GM12878 (cell line): ENCODE measurements around the gene B4GALT5. TPM values are rescaled to one million over a fixed set of nuclear protein-coding genes. Genes with fewer than 3 reads are reported as not detected.
A peak's percentile ranks its signal among the peaks of the same experiment; 100 is the strongest.

Experiments used
- CHD2 ChIP-seq: IDR thresholded peaks from 2 replicates; pipeline ENCODE4 v1.6.1; 2011; ENCODE audit warnings: low read depth, low read length, improper control_type of control experiment, borderline replicate concordance
- FOXM1 ChIP-seq: IDR thresholded peaks from 2 replicates; pipeline ENCODE4 v1.6.1; 2012; ENCODE audit warnings: low read depth, mild to moderate bottlenecking, inconsistent platforms, low read length, moderate library complexity
- MTA3 ChIP-seq: IDR thresholded peaks from 2 replicates; pipeline ENCODE4 v1.6.1; 2012; ENCODE audit warnings: low read length, inconsistent platforms, borderline replicate concordance
- NR2F1 ChIP-seq: fragments of 450-650 bp; conservative IDR thresholded peaks from 2 replicates; pipeline ENCODE4 v1.6.1; 2017; ENCODE audit warnings: mild to moderate bottlenecking
- SMC3 ChIP-seq: IDR thresholded peaks from 2 replicates; pipeline ENCODE4 v1.6.1; 2011; ENCODE audit warnings: low read length, improper control_type of control experiment, borderline replicate concordance
- SREBF2 ChIP-seq: IDR thresholded peaks from 2 replicates; pipeline ENCODE4 v1.6.1; 2012; ENCODE audit warnings: mild to moderate bottlenecking, low read length
- SRF ChIP-seq, 2 experiments: IDR thresholded peaks; 2 replicates each; pipeline ENCODE4 v1.6.1; 2011; ENCODE audit warnings: low read depth in 2 of 2, low read length in 2 of 2, mild to moderate bottlenecking in 1 of 2, moderate library complexity in 1 of 2
- TAF1 ChIP-seq: IDR thresholded peaks from 2 replicates; pipeline ENCODE4 v1.6.1; 2011; ENCODE audit warnings: mild to moderate bottlenecking, low read depth, low read length, borderline replicate concordance
- ZNF622 ChIP-seq: fragments of 450-650 bp; IDR thresholded peaks from 2 replicates; pipeline ENCODE4 v1.6.1; 2017; ENCODE audit warnings: mild to moderate bottlenecking, inconsistent platforms
- polyA plus RNA-seq, 11 experiments: library from polyadenylated mRNA; depleted of rRNA in 4 of 11; unstranded in 6 of 11; stranded (reverse) in 5 of 11; fragments of >200 nt; fragmentation: Nextera tagmentation in 4 of 11; fragmentation: Illumina TruSeq in 1 of 11; extraction: Ambion mirVana in 4 of 11; extraction: Trizol in 1 of 11; gene quantifications; 1 replicate in 1 of 11; 2 replicates in 10 of 11; pipeline versions ENCODE4 v1.2.1 to v1.2.3, GENCODE V29; 2011 to 2016; ENCODE audit warnings: inconsistent platforms in 2 of 11, missing spikeins in 2 of 11, low read depth in 1 of 11
- total RNA-seq, 4 experiments: library from RNA; depleted of rRNA in 3 of 4; stranded (reverse); fragments of >200 nt in 3 of 4; fragmentation: Illumina TruSeq in 1 of 4; extraction: Trizol in 1 of 4; gene quantifications; 2 replicates each; pipeline versions ENCODE4 v1.2.1 to v1.2.3, GENCODE V29; 2013 to 2021
- TF ChIP-seq, protein P1 (sequence below): IDR thresholded peaks from 2 replicates; pipeline ENCODE4 v1.6.1; 2012; ENCODE audit warnings: improper control_type of control experiment, low read depth, low read length; ENCODE audit not compliant: insufficient replicate concordance
- TF ChIP-seq, protein P2 (sequence below): fragments of 150-350 bp; IDR thresholded peaks from 2 replicates; pipeline ENCODE4 v1.6.1; 2016; ENCODE audit warnings: low read depth, low read length
- TF ChIP-seq, protein P3 (sequence below), 3 experiments: IDR thresholded peaks in 2 of 3; conservative IDR thresholded peaks in 1 of 3; 2 replicates each; pipeline ENCODE4 v1.5.1; 2011; ENCODE audit warnings: low read depth in 3 of 3, low read length in 3 of 3, mild to moderate bottlenecking in 3 of 3, control low read depth in 2 of 3, moderate library complexity in 2 of 3, inconsistent platforms in 1 of 3, mixed read lengths in 1 of 3; ENCODE audit not compliant: control insufficient read depth in 2 of 3, insufficient read depth in 1 of 3; ENCODE audit errors: extremely low read depth in 1 of 3
- TF ChIP-seq, protein P4 (sequence below): IDR thresholded peaks from 2 replicates; pipeline ENCODE4 v1.6.1; 2012; ENCODE audit warnings: low read length, inconsistent platforms

The B4GALT5 gene
- total and polyA plus RNA-seq, 10 of the 15 experiments (the other 5 are each of a cell fraction or from before 2014, with no cell fraction given): 2.0 to 55.5 (median 20.2) TPM

DNA sequence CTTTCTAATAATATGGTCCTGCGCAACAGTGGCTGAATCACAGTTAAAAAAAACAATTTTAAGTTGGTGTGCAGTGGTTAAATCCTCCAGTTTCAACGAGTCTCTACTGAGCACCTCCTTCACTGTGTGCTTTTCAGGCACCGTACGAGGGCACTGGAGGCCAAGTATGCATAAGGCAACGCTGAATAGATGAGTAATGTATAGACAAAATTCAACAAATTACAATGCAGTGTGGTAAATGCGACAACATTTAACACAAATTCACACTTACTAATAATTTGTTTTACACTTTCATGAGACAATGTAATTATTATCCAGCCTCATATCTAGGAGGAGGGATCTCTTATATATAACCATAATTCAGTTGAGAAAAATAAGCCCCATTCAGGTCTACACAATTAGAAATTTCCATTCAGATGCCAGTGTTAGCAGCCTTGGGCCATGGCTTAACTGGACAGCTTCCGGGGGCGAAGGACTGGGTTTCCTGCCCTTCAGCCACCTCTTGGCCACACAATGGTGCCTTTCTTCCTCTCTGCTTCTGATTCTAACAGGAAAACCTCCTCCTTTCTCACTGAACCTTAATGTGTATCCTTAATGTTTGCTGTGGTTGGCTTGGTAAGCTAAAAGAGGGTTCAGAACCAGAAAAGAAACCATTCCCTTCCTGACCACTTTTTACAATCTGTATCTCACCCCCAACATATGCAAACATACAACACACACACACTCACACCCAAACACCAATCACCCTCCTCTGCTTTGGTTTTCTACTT is 51.9 kb downstream of the B4GALT5 start (continued):
- TF ChIP-seq, protein P1, sequence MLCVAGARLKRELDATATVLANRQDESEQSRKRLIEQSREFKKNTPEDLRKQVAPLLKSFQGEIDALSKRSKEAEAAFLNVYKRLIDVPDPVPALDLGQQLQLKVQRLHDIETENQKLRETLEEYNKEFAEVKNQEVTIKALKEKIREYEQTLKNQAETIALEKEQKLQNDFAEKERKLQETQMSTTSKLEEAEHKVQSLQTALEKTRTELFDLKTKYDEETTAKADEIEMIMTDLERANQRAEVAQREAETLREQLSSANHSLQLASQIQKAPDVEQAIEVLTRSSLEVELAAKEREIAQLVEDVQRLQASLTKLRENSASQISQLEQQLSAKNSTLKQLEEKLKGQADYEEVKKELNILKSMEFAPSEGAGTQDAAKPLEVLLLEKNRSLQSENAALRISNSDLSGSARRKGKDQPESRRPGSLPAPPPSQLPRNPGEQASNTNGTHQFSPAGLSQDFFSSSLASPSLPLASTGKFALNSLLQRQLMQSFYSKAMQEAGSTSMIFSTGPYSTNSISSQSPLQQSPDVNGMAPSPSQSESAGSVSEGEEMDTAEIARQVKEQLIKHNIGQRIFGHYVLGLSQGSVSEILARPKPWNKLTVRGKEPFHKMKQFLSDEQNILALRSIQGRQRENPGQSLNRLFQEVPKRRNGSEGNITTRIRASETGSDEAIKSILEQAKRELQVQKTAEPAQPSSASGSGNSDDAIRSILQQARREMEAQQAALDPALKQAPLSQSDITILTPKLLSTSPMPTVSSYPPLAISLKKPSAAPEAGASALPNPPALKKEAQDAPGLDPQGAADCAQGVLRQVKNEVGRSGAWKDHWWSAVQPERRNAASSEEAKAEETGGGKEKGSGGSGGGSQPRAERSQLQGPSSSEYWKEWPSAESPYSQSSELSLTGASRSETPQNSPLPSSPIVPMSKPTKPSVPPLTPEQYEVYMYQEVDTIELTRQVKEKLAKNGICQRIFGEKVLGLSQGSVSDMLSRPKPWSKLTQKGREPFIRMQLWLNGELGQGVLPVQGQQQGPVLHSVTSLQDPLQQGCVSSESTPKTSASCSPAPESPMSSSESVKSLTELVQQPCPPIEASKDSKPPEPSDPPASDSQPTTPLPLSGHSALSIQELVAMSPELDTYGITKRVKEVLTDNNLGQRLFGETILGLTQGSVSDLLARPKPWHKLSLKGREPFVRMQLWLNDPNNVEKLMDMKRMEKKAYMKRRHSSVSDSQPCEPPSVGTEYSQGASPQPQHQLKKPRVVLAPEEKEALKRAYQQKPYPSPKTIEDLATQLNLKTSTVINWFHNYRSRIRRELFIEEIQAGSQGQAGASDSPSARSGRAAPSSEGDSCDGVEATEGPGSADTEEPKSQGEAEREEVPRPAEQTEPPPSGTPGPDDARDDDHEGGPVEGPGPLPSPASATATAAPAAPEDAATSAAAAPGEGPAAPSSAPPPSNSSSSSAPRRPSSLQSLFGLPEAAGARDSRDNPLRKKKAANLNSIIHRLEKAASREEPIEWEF: no peak
- TF ChIP-seq, protein P2, sequence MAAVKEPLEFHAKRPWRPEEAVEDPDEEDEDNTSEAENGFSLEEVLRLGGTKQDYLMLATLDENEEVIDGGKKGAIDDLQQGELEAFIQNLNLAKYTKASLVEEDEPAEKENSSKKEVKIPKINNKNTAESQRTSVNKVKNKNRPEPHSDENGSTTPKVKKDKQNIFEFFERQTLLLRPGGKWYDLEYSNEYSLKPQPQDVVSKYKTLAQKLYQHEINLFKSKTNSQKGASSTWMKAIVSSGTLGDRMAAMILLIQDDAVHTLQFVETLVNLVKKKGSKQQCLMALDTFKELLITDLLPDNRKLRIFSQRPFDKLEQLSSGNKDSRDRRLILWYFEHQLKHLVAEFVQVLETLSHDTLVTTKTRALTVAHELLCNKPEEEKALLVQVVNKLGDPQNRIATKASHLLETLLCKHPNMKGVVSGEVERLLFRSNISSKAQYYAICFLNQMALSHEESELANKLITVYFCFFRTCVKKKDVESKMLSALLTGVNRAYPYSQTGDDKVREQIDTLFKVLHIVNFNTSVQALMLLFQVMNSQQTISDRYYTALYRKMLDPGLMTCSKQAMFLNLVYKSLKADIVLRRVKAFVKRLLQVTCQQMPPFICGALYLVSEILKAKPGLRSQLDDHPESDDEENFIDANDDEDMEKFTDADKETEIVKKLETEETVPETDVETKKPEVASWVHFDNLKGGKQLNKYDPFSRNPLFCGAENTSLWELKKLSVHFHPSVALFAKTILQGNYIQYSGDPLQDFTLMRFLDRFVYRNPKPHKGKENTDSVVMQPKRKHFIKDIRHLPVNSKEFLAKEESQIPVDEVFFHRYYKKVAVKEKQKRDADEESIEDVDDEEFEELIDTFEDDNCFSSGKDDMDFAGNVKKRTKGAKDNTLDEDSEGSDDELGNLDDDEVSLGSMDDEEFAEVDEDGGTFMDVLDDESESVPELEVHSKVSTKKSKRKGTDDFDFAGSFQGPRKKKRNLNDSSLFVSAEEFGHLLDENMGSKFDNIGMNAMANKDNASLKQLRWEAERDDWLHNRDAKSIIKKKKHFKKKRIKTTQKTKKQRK: no peak
- TF ChIP-seq ZNF622 (no peak), SREBF2 (no peak), SMC3 (no peak), TAF1 (no peak), SRF (IDR thresholded peaks at IDR 0.05; ENCODE audit: low read depth in 2 of 2, low read length in 2 of 2) (no peak), CHD2 (no peak), MTA3 (peak; percentile 75; the same call in 1 of the 2 replicates), FOXM1 (peak; percentile 44; the same call in 1 of the 2 replicates), NR2F1 (0 out of 2 replicates have a peak, but pooled peaks have one; percentile 25)
- TF ChIP-seq, protein P3, sequence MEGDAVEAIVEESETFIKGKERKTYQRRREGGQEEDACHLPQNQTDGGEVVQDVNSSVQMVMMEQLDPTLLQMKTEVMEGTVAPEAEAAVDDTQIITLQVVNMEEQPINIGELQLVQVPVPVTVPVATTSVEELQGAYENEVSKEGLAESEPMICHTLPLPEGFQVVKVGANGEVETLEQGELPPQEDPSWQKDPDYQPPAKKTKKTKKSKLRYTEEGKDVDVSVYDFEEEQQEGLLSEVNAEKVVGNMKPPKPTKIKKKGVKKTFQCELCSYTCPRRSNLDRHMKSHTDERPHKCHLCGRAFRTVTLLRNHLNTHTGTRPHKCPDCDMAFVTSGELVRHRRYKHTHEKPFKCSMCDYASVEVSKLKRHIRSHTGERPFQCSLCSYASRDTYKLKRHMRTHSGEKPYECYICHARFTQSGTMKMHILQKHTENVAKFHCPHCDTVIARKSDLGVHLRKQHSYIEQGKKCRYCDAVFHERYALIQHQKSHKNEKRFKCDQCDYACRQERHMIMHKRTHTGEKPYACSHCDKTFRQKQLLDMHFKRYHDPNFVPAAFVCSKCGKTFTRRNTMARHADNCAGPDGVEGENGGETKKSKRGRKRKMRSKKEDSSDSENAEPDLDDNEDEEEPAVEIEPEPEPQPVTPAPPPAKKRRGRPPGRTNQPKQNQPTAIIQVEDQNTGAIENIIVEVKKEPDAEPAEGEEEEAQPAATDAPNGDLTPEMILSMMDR (IDR thresholded peaks at IDR 0.05 in 2 of 3, conservative IDR thresholded peaks at IDR 0.05 in 1 of 3; ENCODE audit: control insufficient read depth in 2 of 3, extremely low read depth in 1 of 3, insufficient read depth in 1 of 3, low read depth in 3 of 3, low read length in 3 of 3): no peak
- TF ChIP-seq, protein P4, sequence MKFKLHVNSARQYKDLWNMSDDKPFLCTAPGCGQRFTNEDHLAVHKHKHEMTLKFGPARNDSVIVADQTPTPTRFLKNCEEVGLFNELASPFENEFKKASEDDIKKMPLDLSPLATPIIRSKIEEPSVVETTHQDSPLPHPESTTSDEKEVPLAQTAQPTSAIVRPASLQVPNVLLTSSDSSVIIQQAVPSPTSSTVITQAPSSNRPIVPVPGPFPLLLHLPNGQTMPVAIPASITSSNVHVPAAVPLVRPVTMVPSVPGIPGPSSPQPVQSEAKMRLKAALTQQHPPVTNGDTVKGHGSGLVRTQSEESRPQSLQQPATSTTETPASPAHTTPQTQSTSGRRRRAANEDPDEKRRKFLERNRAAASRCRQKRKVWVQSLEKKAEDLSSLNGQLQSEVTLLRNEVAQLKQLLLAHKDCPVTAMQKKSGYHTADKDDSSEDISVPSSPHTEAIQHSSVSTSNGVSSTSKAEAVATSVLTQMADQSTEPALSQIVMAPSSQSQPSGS: no peak
